A549 treated with AZD9567 at 1 μM for 4 hours (cell line): ENCODE measurements around the gene DHRS1. TPM values are rescaled to one million over a fixed set of nuclear protein-coding genes. Genes with fewer than 3 reads are reported as not detected.

ENCODE experiments used
- total RNA-seq: library from RNA; stranded (reverse); fragments of 200-300 nt; extraction: Qiagen RNA extraction; gene quantifications from 5 replicates; pipeline ENCODE4 v1.2.3, GENCODE V29; 2022; ENCODE audit not compliant: insufficient read depth

The DHRS1 gene
- 9.7 to 13.7 TPM (median 12.1 TPM) in 5 replicates for total RNA-seq

GRCh38 chr14:24299255-24300191 lies at the start of gene DHRS1, which contains the start of gene NOP9:
Gene DHRS1 (minus strand): TSS chr14:24299780. CDS start chr14:24299106, 674 bp downstream.
Gene NOP9 (plus strand): TSS chr14:24299850. CDS start chr14:24299955, 105 bp downstream.

GRCh38 chr14:24339284-24340151 lies 39.9 kb upstream of the DHRS1 start, which contains the start of gene RIPK3:
Gene RIPK3 (minus strand): TSS chr14:24339991. CDS start chr14:24339826, 165 bp downstream.

GRCh38 chr14:24334431-24335291 lies 35.1 kb upstream of the DHRS1 start, which contains the start of gene ADCY4:
Gene ADCY4 (minus strand): TSS chr14:24335071. CDS start chr14:24334652, 419 bp downstream.

GRCh38 chr14:24310646-24311604 lies 11.3 kb upstream of the DHRS1 start, which contains the start of gene LTB4R:
Gene LTB4R (plus strand): TSS chr14:24311502. CDS start chr14:24315652, 4,150 bp downstream.

GRCh38 chr14:24309538-24310264 lies 10.1 kb upstream of the DHRS1 start, which contains the start of gene LTB4R2:
Gene LTB4R2 (plus strand): TSS chr14:24310140. CDS start chr14:24310665, 525 bp downstream.

GRCh38 chr14:24307575-24308341 lies 8.2 kb upstream of the DHRS1 start, which contains the start of gene CIDEB:
Gene CIDEB (minus strand): TSS chr14:24307977. CDS start chr14:24307858, 119 bp downstream.

GRCh38 chr14:24271134-24271833 lies 28.3 kb downstream of the DHRS1 start, which contains the start of gene RABGGTA:
Gene RABGGTA (minus strand): TSS chr14:24271597. CDS start chr14:24271115, 482 bp downstream.

GRCh38 chr14:24262821-24263733 lies 36.5 kb downstream of the DHRS1 start, which contains the start of gene TGM1:
Gene TGM1 (minus strand): TSS chr14:24263177. CDS start chr14:24262352, 825 bp downstream.

Other genes with a start within 250 kb of the DHRS1 start
- 0.47 to 0.84 TPM (median 0.64 TPM) in 4 of 5 replicates, not detected in the other for gene CARMIL3, start 247.8 kb downstream of the DHRS1 start, total RNA-seq
- gene CPNE6, start 228.2 kb downstream of the DHRS1 start, total RNA-seq = 0.03 to 0.11 TPM (median 0.05 TPM) in 3 of 5 replicates, not detected in the others
- 18.9 to 22.7 TPM (median 21.0 TPM) in 5 replicates for gene PCK2, start 205.5 kb downstream of the DHRS1 start, total RNA-seq
- gene DCAF11, start 185.0 kb downstream of the DHRS1 start, total RNA-seq = 19.7 to 29.9 TPM (median 20.1 TPM) in 5 replicates
- 0.77 to 1.0 TPM (median 0.88 TPM) in 4 of 5 replicates, not detected in the other for gene NRL, start 184.8 kb downstream of the DHRS1 start, total RNA-seq
- 0.09 to 0.11 TPM in 2 of 5 replicates, not detected in the others for gene FITM1, start 169.1 kb downstream of the DHRS1 start, total RNA-seq
- 157 to 178 TPM (median 167 TPM) in 5 replicates for gene PSME1, start 163.6 kb downstream of the DHRS1 start, total RNA-seq
- gene EMC9, start 158.2 kb downstream of the DHRS1 start, total RNA-seq = 47.3 to 67.1 TPM (median 62.0 TPM) in 5 replicates
- gene PSME2, start 153.2 kb downstream of the DHRS1 start, total RNA-seq = 132 to 193 TPM (median 160 TPM) in 5 replicates
- 27.3 to 37.8 TPM (median 34.3 TPM) in 5 replicates for gene RNF31, start 152.3 kb downstream of the DHRS1 start, total RNA-seq
- 9.1 to 15.9 TPM (median 13.6 TPM) in 5 replicates for gene IRF9, start 138.5 kb downstream of the DHRS1 start, total RNA-seq
- 3.3 to 6.0 TPM (median 4.0 TPM) in 5 replicates for gene REC8, start 127.7 kb downstream of the DHRS1 start, total RNA-seq
- 73.9 to 90.6 TPM (median 84.9 TPM) in 5 replicates for gene IPO4, start 111.0 kb downstream of the DHRS1 start, total RNA-seq
- gene TM9SF1, start 104.3 kb downstream of the DHRS1 start, total RNA-seq = 56.1 to 71.9 TPM (median 59.3 TPM) in 5 replicates
- gene TSSK4, start 94.1 kb downstream of the DHRS1 start, total RNA-seq = not detected in 5 replicates
- gene CHMP4A, start 86.3 kb downstream of the DHRS1 start, total RNA-seq = 77.6 to 89.1 TPM (median 81.5 TPM) in 5 replicates
- 20.7 to 31.9 TPM (median 29.7 TPM) in 5 replicates for gene MDP1, start 83.7 kb downstream of the DHRS1 start, total RNA-seq
- 348 to 468 TPM (median 465 TPM) in 5 replicates for gene NEDD8, start 67.4 kb downstream of the DHRS1 start, total RNA-seq
- gene GMPR2, start 66.9 kb downstream of the DHRS1 start, total RNA-seq = 53.0 to 75.8 TPM (median 56.4 TPM) in 5 replicates
- gene TINF2, start 57.2 kb downstream of the DHRS1 start, total RNA-seq = 32.1 to 39.8 TPM (median 39.2 TPM) in 5 replicates
- gene TGM1, start 36.6 kb downstream of the DHRS1 start, total RNA-seq = 0.66 to 1.5 TPM (median 1.0 TPM) in 4 of 5 replicates, not detected in the other
- gene RABGGTA, start 28.2 kb downstream of the DHRS1 start, total RNA-seq = 15.3 to 23.4 TPM (median 16.9 TPM) in 5 replicates
- 14.4 to 18.4 TPM (median 16.9 TPM) in 5 replicates for gene NOP9, start 70 bp upstream of the DHRS1 start, total RNA-seq
- 0.09 to 0.51 TPM (median 0.32 TPM) in 4 of 5 replicates, not detected in the other for gene CIDEB, start 8.2 kb upstream of the DHRS1 start, total RNA-seq
- 5.2 to 8.2 TPM (median 6.0 TPM) in 4 of 5 replicates, not detected in the other for gene LTB4R2, start 10.4 kb upstream of the DHRS1 start, total RNA-seq
- 5.7 to 9.1 TPM (median 7.6 TPM) in 5 replicates for gene LTB4R, start 11.7 kb upstream of the DHRS1 start, total RNA-seq
- gene ADCY4, start 35.3 kb upstream of the DHRS1 start, total RNA-seq = not detected in 5 replicates
- gene RIPK3, start 40.2 kb upstream of the DHRS1 start, total RNA-seq = not detected in 5 replicates
- gene NFATC4, start 68.4 kb upstream of the DHRS1 start, total RNA-seq = 0.05 to 0.45 TPM (median 0.20 TPM) in 4 of 5 replicates, not detected in the other
- gene NYNRIN, start 99.2 kb upstream of the DHRS1 start, total RNA-seq = 0.15 to 0.26 TPM (median 0.16 TPM) in 4 of 5 replicates, not detected in the other
- gene CBLN3, start 129.9 kb upstream of the DHRS1 start, total RNA-seq = 1.0 to 3.9 TPM (median 1.3 TPM) in 5 replicates
- 22.1 to 29.0 TPM (median 27.5 TPM) in 5 replicates for gene KHNYN, start 130.2 kb upstream of the DHRS1 start, total RNA-seq
- gene SDR39U1, start 143.0 kb upstream of the DHRS1 start, total RNA-seq = 42.3 to 51.1 TPM (median 50.2 TPM) in 5 replicates
- not detected in 5 replicates for gene CMA1, start 208.5 kb upstream of the DHRS1 start, total RNA-seq